Memory B cell (primary cell): ENCODE results near the gene CLIC3.

Experiments used
- ATAC-seq: fragments of 150-1000 bp; cut with Tn5 transposase; 2 replicates; pipeline ENCODE4 v1.10.0; 2021; ENCODE audit warnings: low read depth, mild to moderate bottlenecking, moderate library complexity
- DNase-seq, 2 donors: peaks; one replicate each; pipeline ENCODE4 v3.0.0; 2022; ENCODE audit warnings: low spot score in 2 of 2
- H3K27ac Mint-ChIP-seq: one replicate; pipeline ENCODE4 v1.8.0; 2022; ENCODE audit warnings: mild to moderate bottlenecking, moderate library complexity, mixed read lengths
- H3K27me3 Mint-ChIP-seq: one replicate; pipeline ENCODE4 v1.8.0; 2022; ENCODE audit warnings: mixed read lengths
- H3K36me3 Mint-ChIP-seq: one replicate; pipeline ENCODE4 v1.8.0; 2022; ENCODE audit warnings: mild to moderate bottlenecking, mixed read lengths
- H3K4me1 Mint-ChIP-seq: one replicate; pipeline ENCODE4 v1.8.0; 2022; ENCODE audit warnings: mixed read lengths
- H3K4me3 Mint-ChIP-seq: one replicate; pipeline ENCODE4 v1.8.0; 2022; ENCODE audit warnings: mild to moderate bottlenecking, moderate library complexity, mixed read lengths
- H3K9me3 Mint-ChIP-seq: one replicate; pipeline ENCODE4 v1.8.0; 2022; ENCODE audit warnings: mixed read lengths

Gene CLIC3

GRCh38 chr9:137026828-137027227, 30.5 kb upstream of the CLIC3 start:
- Mint-ChIP-seq H3K4me1 (peaks cover 34% of the 10 kb centered on the region), H3K4me3 (peak overlapping the region; percentile 80), H3K9me3 (no peaks in the 10 kb centered on the region), H3K36me3 (no peaks in the 10 kb centered on the region), H3K27me3 (no peaks in the 10 kb centered on the region), H3K27ac (no peak overlapping the region)
- no peak for DNase-seq
- no peak for ATAC-seq

DNA sequence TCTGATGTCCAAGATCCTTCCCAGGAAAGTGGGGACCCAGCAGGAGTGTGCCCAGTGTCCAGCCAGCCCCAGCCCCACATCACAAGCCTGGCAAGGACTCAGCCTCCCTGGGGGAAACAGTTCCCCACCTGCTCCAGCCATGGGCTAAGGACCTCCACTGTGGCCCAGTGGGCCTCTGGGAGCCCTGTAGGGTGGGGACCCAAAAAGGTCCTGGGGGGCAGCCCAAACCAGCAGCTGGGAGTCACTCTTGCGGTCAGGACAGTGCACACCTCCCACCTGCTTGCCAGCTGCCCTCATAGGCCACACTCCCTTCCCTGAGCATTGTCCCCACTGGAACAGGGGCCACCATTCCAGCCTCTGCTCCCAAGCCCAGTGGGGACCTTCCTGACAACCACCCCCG, 30.0 kb upstream of the CLIC3 start:
- Mint-ChIP-seq H3K27ac (no peak overlapping the region), H3K36me3 (no peaks in the 10 kb centered on the region), H3K27me3 (no peaks in the 10 kb centered on the region), H3K4me3 (no peak overlapping the region), H3K4me1 (peaks cover 32% of the 10 kb centered on the region), H3K9me3 (no peaks in the 10 kb centered on the region)
- no peak for ATAC-seq
- no peak for DNase-seq

DNA sequence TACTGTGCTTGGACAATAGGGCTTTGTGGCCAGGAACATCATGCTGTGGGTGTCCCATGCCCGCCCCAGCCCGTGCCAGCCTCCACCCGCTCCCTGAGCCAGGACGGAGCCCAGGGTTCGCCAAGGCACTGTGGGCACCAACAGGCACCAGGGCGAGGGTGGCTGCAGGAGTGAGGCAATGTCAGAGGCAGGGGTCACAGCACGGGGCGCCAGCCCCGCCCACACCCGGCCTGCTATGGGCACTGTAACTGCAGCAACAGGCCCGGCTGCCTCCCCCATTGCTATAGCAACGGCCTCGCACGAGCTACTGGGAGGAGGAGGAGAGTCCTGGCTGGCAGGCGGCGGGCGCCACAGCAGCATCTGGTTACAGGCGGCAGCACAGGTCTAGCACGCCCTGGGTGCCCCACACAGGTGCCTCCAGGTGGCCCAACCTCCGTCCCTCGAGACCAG, 29.2 kb upstream of the CLIC3 start:
- Mint-ChIP-seq H3K4me3 (no peak overlapping the region), H3K36me3 (no peaks in the 10 kb centered on the region), H3K27me3 (no peaks in the 10 kb centered on the region), H3K27ac (peak overlapping the region; percentile 45), H3K9me3 (no peaks in the 10 kb centered on the region), H3K4me1 (peaks cover 28% of the 10 kb centered on the region)
- DNase-seq (peak in 1 of 2 donors; percentile 69), ATAC-seq (peak; percentile 66)

- H3K27me3 Mint-ChIP-seq = no peaks in the 10 kb centered on the region
- no peaks in the 10 kb centered on the region for H3K9me3 Mint-ChIP-seq
- H3K36me3 Mint-ChIP-seq = peaks cover 1% of the 10 kb centered on the region
- ATAC-seq = no peak
- no peak overlapping the region for H3K4me3 Mint-ChIP-seq
- H3K4me1 Mint-ChIP-seq = peaks cover 15% of the 10 kb centered on the region
- no peak for DNase-seq
- H3K27ac Mint-ChIP-seq = no peak overlapping the region
These were observed 27.2 kb upstream of the CLIC3 start for GRCh38 chr9:137023583-137023991.

GRCh38 chr9:137023157-137023556, 26.8 kb upstream of the CLIC3 start:
- Mint-ChIP-seq H3K36me3 (peaks cover 1% of the 10 kb centered on the region), H3K4me1 (peaks cover 15% of the 10 kb centered on the region), H3K4me3 (no peak overlapping the region), H3K27me3 (no peaks in the 10 kb centered on the region), H3K27ac (no peak overlapping the region), H3K9me3 (no peaks in the 10 kb centered on the region)
- DNase-seq = no peak
- ATAC-seq = no peak

DNA sequence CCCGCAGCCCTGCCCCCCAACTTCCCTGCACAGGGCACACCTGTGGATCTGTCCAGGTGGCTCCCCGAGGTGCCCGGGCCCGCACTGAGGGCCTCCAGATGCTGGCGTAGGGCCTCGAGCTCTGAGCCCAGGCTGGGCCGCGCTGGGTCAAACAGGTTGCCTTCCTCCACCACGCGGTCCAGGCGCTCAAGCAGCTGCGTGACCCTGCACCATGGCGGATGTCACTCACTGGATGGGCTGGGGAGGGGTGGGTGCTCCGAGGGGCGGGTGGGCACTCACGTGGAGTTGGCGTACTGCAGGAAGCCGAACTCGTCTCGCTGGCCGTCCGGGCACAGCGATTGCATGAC, 26.3 kb upstream of the CLIC3 start:
- H3K36me3 Mint-ChIP-seq = peaks cover 4% of the 10 kb centered on the region
- no peak overlapping the region for H3K27ac Mint-ChIP-seq
- peaks cover 15% of the 10 kb centered on the region for H3K4me1 Mint-ChIP-seq
- H3K27me3 Mint-ChIP-seq = no peaks in the 10 kb centered on the region
- DNase-seq (no peak), ATAC-seq (no peak)
- H3K9me3 Mint-ChIP-seq = no peaks in the 10 kb centered on the region
- no peak overlapping the region for H3K4me3 Mint-ChIP-seq

- DNase-seq (no peak), ATAC-seq (peak; percentile 36)
- no peaks in the 10 kb centered on the region for H3K27me3 Mint-ChIP-seq
- no peak overlapping the region for H3K4me3 Mint-ChIP-seq
- H3K27ac Mint-ChIP-seq = no peak overlapping the region
- no peaks in the 10 kb centered on the region for H3K9me3 Mint-ChIP-seq
- H3K4me1 Mint-ChIP-seq = peaks cover 12% of the 10 kb centered on the region
- peaks cover 4% of the 10 kb centered on the region for H3K36me3 Mint-ChIP-seq
These were observed 25.8 kb upstream of the CLIC3 start for GRCh38 chr9:137021979-137022661.

DNA sequence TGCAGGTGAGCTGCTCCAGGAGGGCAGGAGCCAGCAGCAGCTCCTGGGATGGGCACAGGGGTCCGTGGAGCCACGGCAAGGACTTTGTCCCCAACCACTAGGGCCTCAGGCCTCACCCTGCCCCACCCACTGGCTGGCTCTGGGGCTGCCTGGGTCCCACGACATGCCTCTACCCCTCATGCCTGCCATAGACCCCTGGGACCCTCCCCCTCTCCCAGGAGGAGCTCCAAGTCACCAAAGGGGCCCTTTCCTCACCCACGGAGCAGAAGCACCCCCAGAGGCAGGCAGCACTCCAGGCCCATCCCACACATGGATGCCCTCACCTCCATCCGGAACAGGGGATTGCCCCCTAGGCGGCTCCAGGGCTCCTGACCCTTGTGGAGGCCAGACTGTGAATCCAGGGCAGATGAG, 25.2 kb upstream of the CLIC3 start:
- Mint-ChIP-seq H3K27me3 (no peaks in the 10 kb centered on the region), H3K36me3 (peaks cover 4% of the 10 kb centered on the region), H3K9me3 (no peaks in the 10 kb centered on the region), H3K4me3 (no peak overlapping the region), H3K27ac (no peak overlapping the region), H3K4me1 (peaks cover 9% of the 10 kb centered on the region)
- DNase-seq (no peak), ATAC-seq (no peak)

- Mint-ChIP-seq H3K27ac (no peak overlapping the region), H3K36me3 (peaks cover 4% of the 10 kb centered on the region), H3K9me3 (no peaks in the 10 kb centered on the region), H3K4me1 (peaks cover 6% of the 10 kb centered on the region), H3K4me3 (no peak overlapping the region), H3K27me3 (no peaks in the 10 kb centered on the region)
- ATAC-seq = no peak
- no peak for DNase-seq
These were observed 24.6 kb upstream of the CLIC3 start for GRCh38 chr9:137020771-137021567.

- no peak for ATAC-seq
These were observed 23.7 kb upstream of the CLIC3 start for GRCh38 chr9:137019891-137020683.

GRCh38 chr9:137018761-137019559, 22.6 kb upstream of the CLIC3 start:
- ATAC-seq (no peak), DNase-seq (no peak)
- H3K36me3 Mint-ChIP-seq = peaks cover 4% of the 10 kb centered on the region
- H3K4me3 Mint-ChIP-seq = no peak overlapping the region
- no peak overlapping the region for H3K27ac Mint-ChIP-seq
- no peaks in the 10 kb centered on the region for H3K27me3 Mint-ChIP-seq
- H3K4me1 Mint-ChIP-seq = peaks cover 4% of the 10 kb centered on the region
- H3K9me3 Mint-ChIP-seq = no peaks in the 10 kb centered on the region

More at GRCh38 chr9:137019891-137020683, 23.7 kb upstream of the CLIC3 start:
- Mint-ChIP-seq H3K27ac (no peak overlapping the region), H3K27me3 (no peaks in the 10 kb centered on the region), H3K4me1 (peaks cover 4% of the 10 kb centered on the region), H3K36me3 (peaks cover 4% of the 10 kb centered on the region), H3K9me3 (no peaks in the 10 kb centered on the region), H3K4me3 (no peak overlapping the region)
- DNase-seq = no peak

DNA sequence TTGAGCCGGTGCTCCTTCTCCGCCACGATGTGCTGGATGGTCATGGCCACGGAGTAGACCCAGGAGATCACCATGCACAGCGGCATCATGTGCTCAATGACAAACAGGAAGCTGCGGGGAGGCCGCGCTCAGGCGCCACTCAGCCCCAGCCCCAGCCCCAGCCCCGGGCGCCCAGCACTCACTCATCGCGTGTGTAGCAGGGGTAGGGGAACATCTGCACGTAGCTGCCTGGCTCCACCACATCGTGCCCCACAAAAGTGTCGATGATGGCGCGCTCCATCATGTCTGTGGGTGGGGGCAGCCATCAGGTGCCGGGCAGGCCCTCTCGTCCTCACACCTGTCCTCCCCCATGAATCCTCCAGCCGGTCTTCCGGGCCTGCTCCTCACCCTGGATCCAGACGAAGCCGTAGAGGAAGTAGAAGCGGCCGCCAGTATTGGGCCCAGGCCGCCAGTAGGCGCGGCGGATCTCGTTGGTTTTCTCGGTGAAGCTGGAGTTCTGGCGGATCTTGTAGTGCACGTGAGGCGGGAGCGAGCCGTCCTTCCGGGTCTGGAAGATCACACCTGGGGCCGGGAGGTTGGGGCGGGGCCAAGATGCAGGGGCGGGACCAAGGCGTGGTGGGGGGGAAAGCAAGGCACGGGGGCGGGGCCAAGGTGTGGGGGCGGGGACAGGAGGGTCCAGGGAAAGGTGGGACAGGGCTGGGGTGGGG, 21.6 kb upstream of the CLIC3 start:
- no peaks in the 10 kb centered on the region for H3K9me3 Mint-ChIP-seq
- H3K27ac Mint-ChIP-seq = no peak overlapping the region

DNA sequence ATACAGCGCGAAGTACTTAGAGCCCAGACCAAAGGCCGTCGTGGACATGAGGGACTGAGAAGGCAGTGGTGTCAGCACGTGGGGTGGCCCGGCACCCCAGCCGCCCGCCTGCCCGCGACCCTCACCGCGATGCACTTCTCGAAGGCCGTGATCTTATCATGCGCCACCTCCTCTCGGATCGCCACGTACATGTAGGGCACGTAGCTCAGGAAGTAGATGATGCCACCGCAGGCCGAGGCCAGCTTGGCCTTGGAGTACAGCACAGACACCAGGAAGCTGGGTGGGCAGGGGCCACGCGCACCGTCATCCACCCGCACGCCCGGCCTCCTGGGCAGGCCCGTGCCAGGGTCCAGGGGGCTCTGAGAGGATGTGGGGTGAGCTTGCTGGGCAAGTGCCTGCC, 20.7 kb upstream of the CLIC3 start:
- H3K27me3 Mint-ChIP-seq = no peaks in the 10 kb centered on the region
- H3K4me1 Mint-ChIP-seq = peaks cover 3% of the 10 kb centered on the region
- no peak overlapping the region for H3K27ac Mint-ChIP-seq
- H3K4me3 Mint-ChIP-seq = no peak overlapping the region
- no peak for DNase-seq
- peaks cover 4% of the 10 kb centered on the region for H3K36me3 Mint-ChIP-seq
- ATAC-seq = no peak
- no peaks in the 10 kb centered on the region for H3K9me3 Mint-ChIP-seq

More for the DNA sequence above, 21.6 kb upstream of the CLIC3 start:
- ATAC-seq (no peak), DNase-seq (no peak)
- H3K4me3 Mint-ChIP-seq = no peak overlapping the region
- H3K4me1 Mint-ChIP-seq = peaks cover 4% of the 10 kb centered on the region
- peaks cover 4% of the 10 kb centered on the region for H3K36me3 Mint-ChIP-seq
- H3K27me3 Mint-ChIP-seq = no peaks in the 10 kb centered on the region
